Activated naive CD8-positive, alpha-beta T cell treated with anti-CD3 and anti-CD28 coated beads, Interleukin-2, amount 10 ng/mL, durations not matched to agents 7 days and 5 days (primary cell): ENCODE data around the gene SEMA5B. TPM values are rescaled to one million over a fixed set of nuclear protein-coding genes. Genes with fewer than 3 reads are reported as not detected.
A peak's percentile ranks its signal among the peaks of the same experiment; 100 is the strongest.

Experiments used
- ATAC-seq: fragments of 150-1000 bp; cut with Tn5 transposase; one replicate; pipeline ENCODE4 v1.10.0; 2021; ENCODE audit warnings: low read depth, moderate library complexity
- POLR2A ChIA-PET: fragments of 350-600 bp; sonication (Branson Sonifier 250); formaldehyde crosslinking; loops from one replicate; lab custom pipeline; 2021; ENCODE audit warnings: antibody characterized with exemption; lab: Charles Lee
- DNase-seq: peaks from one replicate; pipeline ENCODE4 v3.0.0; 2021
- H3K27ac Mint-ChIP-seq: one replicate; pipeline ENCODE4 v1.8.0; 2022; ENCODE audit warnings: mild to moderate bottlenecking, mixed read lengths
- H3K27me3 Mint-ChIP-seq: one replicate; pipeline ENCODE4 v1.8.0; 2022; ENCODE audit warnings: mild to moderate bottlenecking, moderate library complexity, mixed read lengths
- H3K36me3 Mint-ChIP-seq: one replicate; pipeline ENCODE4 v1.8.0; 2021; ENCODE audit warnings: mild to moderate bottlenecking, mixed read lengths
- H3K4me1 Mint-ChIP-seq: one replicate; pipeline ENCODE4 v1.8.0; 2021; ENCODE audit warnings: mixed read lengths
- H3K4me3 Mint-ChIP-seq: one replicate; pipeline ENCODE4 v1.8.0; 2022; ENCODE audit warnings: mild to moderate bottlenecking, moderate library complexity, mixed read lengths
- H3K9me3 Mint-ChIP-seq: one replicate; pipeline ENCODE4 v1.8.0; 2021; ENCODE audit warnings: mixed read lengths
- total RNA-seq, 2 experiments: library from RNA; stranded (reverse); gene quantifications; one replicate each; pipeline ENCODE4 v1.2.3, GENCODE V29; 2021

Gene SEMA5B
- total RNA-seq, 2 experiments from 2014 or later, result 0.17 to 0.28 TPM

DNA sequence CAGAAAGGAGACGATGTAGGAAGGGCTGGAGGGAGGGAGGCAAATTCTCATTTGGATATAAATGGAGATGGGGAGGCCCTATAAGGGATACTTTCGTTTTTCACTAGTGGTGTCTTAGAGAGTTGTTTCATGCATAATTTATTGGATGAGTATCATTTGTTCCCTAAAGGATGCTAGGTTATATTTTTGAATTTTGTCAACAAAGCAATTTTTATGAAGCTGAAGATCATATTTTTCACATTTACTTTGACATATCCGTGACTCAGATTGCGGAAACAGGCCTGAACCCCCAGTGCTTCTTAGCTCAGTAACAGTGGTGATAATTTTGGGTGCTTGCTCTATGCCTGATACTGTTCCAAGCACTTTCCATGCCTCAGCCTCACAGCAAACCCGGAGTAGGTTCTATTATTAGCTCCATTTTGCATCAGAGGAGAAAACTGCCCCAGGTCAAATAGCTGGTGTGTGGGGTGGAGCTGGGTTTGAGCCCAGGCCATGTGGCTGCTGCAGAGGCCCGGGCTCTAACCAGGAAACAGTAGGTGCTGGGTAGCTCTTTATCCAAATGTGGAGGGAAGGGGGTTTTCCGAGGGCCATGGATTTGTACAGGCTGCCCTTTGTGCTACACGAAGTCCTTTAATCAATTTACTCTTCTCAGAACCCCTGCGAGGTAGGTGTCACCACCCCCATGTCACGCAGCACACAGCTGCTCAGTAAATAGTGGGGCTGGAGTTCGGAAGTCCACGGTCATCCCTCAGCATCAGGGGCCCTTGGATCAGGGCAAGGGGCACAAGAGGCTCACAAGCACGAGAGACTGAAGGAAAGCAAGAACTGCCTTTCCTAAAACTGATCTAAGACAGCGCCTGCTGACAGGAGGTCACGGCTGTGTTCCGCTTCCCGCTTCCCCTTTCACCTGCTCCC lies 133.6 kb downstream of the SEMA5B start:
- ATAC-seq (no peak), DNase-seq (no peak)
- H3K4me1 Mint-ChIP-seq, result peaks cover 32% of the 10 kb centered on the region
- no peaks in the 10 kb centered on the region for H3K9me3 Mint-ChIP-seq
- no peak overlapping the region for H3K27ac Mint-ChIP-seq
- H3K4me3 Mint-ChIP-seq, result peak overlapping the region; percentile 40
- peaks cover 28% of the 10 kb centered on the region for H3K27me3 Mint-ChIP-seq
- POLR2A ChIA-PET, result no interaction called here
- H3K36me3 Mint-ChIP-seq, result peaks cover 2% of the 10 kb centered on the region

DNA sequence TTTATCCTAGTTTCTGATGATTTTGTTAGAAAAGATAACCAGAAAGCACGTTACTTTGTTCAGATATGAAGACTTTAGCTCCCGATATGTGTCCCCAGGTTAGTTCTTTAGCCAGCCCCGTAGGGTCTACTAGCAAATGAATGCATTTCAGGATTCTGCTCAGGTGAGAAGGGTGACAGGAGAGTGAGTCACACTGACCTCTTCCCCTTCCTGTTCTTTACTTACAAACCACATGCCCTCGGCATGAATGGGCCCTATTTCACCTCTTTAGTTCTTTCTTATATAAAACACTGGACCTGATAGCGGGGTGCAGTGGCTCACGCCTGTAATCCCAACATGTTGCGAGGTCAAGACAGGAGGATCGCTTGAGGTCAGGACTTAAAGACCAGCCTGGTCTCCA lies 134.3 kb downstream of the SEMA5B start:
- H3K27ac Mint-ChIP-seq, result no peak overlapping the region
- H3K4me3 Mint-ChIP-seq, result peak overlapping the region; percentile 40
- peaks cover 32% of the 10 kb centered on the region for H3K4me1 Mint-ChIP-seq
- ATAC-seq, result peak; percentile 77
- peaks cover 21% of the 10 kb centered on the region for H3K27me3 Mint-ChIP-seq
- H3K9me3 Mint-ChIP-seq, result no peaks in the 10 kb centered on the region
- H3K36me3 Mint-ChIP-seq, result peaks cover 2% of the 10 kb centered on the region
- DNase-seq, result no peak
- POLR2A ChIA-PET, result no interaction called here

DNA sequence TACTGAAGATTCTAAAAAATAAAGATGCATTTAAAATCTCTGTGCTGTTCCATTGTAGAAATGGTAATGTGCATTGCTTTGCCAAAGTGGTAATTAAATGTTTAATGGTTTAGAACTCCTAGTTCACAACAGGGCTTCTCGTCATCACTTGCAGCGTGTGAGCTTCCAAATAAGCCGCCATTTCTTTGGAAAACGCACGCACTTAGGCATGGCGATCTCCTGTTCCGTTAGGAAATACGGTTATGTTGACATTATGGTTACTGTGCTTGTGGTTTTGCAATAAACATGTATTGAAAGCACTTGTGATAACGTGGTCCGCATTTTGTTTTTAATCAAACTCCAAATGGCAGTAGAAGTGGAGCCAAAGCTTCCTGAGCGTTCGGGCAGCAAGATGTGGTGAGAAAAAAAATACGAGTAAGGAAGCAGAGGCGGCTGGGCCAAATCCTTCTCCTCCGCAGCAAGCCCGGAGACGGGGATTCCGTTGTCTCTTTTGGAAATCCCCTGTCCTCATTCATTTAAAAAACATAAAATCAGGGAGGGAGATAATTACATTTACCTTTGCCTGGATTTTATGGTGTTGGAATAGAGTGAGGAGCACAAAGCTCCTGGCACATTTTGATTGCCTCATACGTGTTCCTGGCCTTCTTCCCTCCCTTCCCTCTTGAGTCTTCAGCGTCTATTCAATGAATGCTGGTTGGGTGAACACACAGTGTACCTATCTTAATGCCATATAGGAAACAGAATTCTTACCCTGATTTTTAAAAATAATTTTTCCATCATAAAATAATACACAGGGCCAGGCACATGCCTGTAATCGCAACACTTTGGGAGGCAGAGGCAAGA lies 135.2 kb downstream of the SEMA5B start:
- Mint-ChIP-seq H3K27ac (no peak overlapping the region), H3K4me3 (no peak overlapping the region), H3K9me3 (no peaks in the 10 kb centered on the region), H3K36me3 (peaks cover 2% of the 10 kb centered on the region), H3K27me3 (peaks cover 16% of the 10 kb centered on the region), H3K4me1 (peaks cover 32% of the 10 kb centered on the region)
- POLR2A ChIA-PET, result interaction anchor here (0.7 kb wide), 1 partner anchor 8 kb away, joined by 4 read pairs; no protein-coding TSS in a partner anchor
- no peak for DNase-seq
- ATAC-seq, result no peak

DNA sequence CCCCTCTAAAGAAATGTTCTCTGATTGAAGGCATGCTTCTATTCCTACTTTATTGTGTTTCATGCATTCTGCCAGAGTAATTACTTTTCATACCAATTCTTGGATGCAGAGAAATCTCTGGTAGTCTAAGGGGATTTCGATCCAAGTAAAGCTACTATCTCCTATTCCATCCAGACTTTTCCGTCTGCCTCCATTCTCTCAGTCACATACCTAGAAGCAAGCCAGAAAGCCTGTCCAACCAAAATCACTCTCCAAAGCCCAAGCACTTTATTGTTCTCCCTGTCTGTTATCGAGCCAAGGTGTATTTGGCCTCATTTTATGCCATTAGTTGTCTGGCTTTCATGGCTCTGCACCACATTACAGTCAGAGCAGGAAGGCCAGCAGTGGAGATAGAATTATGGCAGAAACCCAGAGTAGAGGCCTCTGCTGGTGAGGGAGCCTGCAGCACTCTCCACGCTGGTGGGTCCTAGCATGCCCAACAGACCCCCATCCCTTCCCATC lies 136.8 kb downstream of the SEMA5B start:
- H3K27me3 Mint-ChIP-seq, result peaks cover 5% of the 10 kb centered on the region

DNA sequence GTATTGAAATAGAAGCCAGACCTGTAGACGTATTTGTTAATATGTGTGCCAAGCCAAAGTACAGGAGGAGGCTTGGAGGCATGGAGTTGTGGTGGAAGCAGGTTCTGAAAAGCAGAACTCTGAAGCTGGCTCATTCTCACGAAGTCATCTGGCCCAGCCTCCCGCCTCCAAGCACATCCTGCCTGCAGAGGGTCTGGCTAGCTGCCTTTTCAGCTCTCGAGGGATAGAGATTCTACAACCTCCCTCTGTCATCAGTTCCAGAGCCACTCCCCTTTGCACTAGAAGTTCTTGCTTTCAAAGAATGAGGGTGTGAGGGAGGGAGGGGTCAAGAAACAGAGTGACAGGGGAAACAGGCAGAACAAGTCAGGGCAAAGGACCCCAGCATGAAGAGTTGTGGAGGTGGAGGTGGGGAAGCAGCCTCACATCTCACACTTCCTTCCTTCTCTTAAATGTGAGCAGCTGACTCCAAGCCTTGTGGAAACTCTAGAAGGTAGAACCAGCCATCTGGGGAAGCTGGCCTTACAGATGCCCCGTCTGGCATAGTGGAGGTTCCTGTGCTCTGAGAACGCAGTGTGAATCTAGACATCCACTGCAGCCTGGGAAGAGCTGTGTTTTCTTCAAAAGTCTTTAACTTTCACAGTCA lies 137.4 kb downstream of the SEMA5B start:
- no peak for DNase-seq
- peaks cover 32% of the 10 kb centered on the region for H3K4me1 Mint-ChIP-seq

More for the DNA sequence above, 136.8 kb downstream of the SEMA5B start:
- POLR2A ChIA-PET, result no interaction called here
- Mint-ChIP-seq H3K36me3 (peaks cover 2% of the 10 kb centered on the region), H3K4me3 (no peak overlapping the region), H3K27ac (no peak overlapping the region), H3K9me3 (no peaks in the 10 kb centered on the region), H3K4me1 (peaks cover 32% of the 10 kb centered on the region)
- DNase-seq (no peak), ATAC-seq (no peak)

DNA sequence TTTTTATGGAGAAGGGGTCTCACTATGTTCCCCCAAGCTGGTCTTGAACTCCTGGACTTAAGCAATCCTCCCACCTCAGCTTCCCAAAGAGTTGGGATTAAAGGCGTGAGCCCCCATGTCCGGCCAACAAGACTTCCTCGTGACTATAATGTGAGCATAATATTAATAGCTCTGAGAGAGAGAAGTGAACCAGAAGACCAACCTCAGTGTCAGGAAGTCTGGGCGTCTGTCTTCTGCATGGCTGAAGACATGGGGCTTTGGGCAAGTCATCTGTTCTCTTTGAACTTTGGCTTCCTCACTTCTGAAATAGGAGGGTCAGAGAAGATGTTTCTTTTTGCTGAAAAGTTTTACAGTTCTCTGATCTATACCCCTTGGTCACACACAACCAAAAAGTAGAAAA lies 140.6 kb downstream of the SEMA5B start:
- no peak for DNase-seq
- peaks cover 13% of the 10 kb centered on the region for H3K4me1 Mint-ChIP-seq
- peaks cover 6% of the 10 kb centered on the region for H3K27me3 Mint-ChIP-seq
- no peaks in the 10 kb centered on the region for H3K9me3 Mint-ChIP-seq
- H3K4me3 Mint-ChIP-seq, result no peak overlapping the region
- no peak for ATAC-seq
- POLR2A ChIA-PET, result interaction anchor here (0.6 kb wide), 1 partner anchor 132 kb away, joined by 3 read pairs; no protein-coding TSS in a partner anchor
- H3K27ac Mint-ChIP-seq, result no peak overlapping the region
- no peaks in the 10 kb centered on the region for H3K36me3 Mint-ChIP-seq

More for the DNA sequence above, 137.4 kb downstream of the SEMA5B start:
- POLR2A ChIA-PET, result no interaction called here
- H3K27ac Mint-ChIP-seq, result peak overlapping the region; percentile 17
- peaks cover 6% of the 10 kb centered on the region for H3K27me3 Mint-ChIP-seq
- peak; percentile 84 for ATAC-seq
- H3K36me3 Mint-ChIP-seq, result peaks cover 2% of the 10 kb centered on the region
- H3K9me3 Mint-ChIP-seq, result no peaks in the 10 kb centered on the region
- peak overlapping the region; percentile 48 for H3K4me3 Mint-ChIP-seq

DNA sequence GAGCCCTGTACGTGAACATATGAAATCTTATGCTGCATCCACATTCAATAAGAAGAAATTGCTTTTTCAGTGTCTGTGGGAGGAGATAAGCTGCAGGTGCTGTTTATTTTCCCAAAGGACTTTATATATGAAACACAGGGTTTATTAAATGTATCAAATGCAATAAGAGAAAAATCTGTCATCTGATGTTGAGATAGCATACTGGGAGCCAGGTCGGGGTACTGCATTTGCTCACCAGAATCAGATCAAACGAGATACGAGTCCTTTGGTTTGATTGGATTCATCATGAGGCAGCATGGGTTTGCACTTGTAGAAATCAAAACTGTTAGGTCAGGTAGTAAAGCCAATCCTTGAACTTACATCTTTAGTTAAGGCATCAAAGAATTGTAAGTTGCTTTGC lies 141.3 kb downstream of the SEMA5B start:
- Mint-ChIP-seq H3K9me3 (no peaks in the 10 kb centered on the region), H3K4me1 (peaks cover 13% of the 10 kb centered on the region)

DNA sequence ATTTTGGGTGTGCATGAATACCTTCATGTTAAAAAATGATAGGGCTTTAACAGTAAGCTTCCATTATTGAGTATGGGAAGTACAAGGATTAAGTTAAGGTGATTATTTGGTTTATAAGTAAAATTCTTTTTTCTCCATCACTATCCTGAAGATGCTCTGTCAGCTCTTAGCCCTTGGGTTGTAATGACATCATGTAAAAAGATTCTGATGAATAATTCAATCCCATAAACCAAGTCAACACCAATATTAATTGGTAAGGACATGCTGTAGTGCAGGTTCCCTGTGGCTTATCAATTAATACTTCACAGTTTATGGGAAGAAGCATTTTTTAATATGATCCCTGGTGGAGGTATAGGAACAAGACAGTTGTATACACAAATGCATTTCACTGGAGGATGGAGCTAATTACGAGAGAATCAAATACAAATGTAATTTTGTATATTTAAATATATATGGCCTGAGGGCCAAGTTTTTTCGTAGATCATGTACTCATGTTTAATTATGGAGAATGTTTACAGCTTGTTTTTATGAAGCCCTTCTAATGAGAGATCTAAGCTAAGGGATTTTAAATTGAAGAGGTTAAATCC lies 145.1 kb downstream of the SEMA5B start:
- DNase-seq (no peak), ATAC-seq (no peak)
- H3K9me3 Mint-ChIP-seq, result no peaks in the 10 kb centered on the region
- no peaks in the 10 kb centered on the region for H3K4me1 Mint-ChIP-seq
- POLR2A ChIA-PET, result no interaction called here
- H3K27me3 Mint-ChIP-seq, result peaks cover 6% of the 10 kb centered on the region
- no peak overlapping the region for H3K4me3 Mint-ChIP-seq
- H3K36me3 Mint-ChIP-seq, result no peaks in the 10 kb centered on the region
- no peak overlapping the region for H3K27ac Mint-ChIP-seq

More for the DNA sequence above, 141.3 kb downstream of the SEMA5B start:
- POLR2A ChIA-PET, result no interaction called here
- Mint-ChIP-seq H3K4me3 (no peak overlapping the region), H3K27ac (no peak overlapping the region), H3K36me3 (no peaks in the 10 kb centered on the region), H3K27me3 (peaks cover 6% of the 10 kb centered on the region)
- ATAC-seq (no peak), DNase-seq (no peak)

DNA sequence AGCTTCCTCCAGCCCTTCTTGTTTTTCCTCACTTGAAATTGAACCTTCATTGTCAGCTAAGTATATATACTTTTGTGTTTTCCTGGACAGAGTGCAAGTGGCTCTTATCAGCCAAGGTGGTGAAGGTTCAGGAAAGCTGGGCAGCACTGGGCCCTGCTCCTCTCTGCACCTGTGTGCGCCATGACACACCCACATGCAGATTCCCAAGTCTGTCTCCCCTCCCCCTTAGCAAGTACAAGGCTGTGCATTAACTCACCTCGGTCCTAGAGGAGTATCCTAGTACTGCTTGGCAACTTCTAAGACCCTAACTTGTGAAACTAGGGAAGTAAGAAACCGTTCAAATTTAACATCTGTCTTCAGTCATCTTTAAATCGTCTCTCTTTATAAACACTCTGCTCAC lies 146.9 kb downstream of the SEMA5B start:
- DNase-seq, result no peak
- H3K27me3 Mint-ChIP-seq, result peaks cover 6% of the 10 kb centered on the region
- H3K4me3 Mint-ChIP-seq, result no peak overlapping the region
- H3K36me3 Mint-ChIP-seq, result no peaks in the 10 kb centered on the region
- H3K27ac Mint-ChIP-seq, result no peak overlapping the region
- POLR2A ChIA-PET, result no interaction called here
- no peaks in the 10 kb centered on the region for H3K9me3 Mint-ChIP-seq
- no peak for ATAC-seq
- H3K4me1 Mint-ChIP-seq, result peaks cover 8% of the 10 kb centered on the region

DNA sequence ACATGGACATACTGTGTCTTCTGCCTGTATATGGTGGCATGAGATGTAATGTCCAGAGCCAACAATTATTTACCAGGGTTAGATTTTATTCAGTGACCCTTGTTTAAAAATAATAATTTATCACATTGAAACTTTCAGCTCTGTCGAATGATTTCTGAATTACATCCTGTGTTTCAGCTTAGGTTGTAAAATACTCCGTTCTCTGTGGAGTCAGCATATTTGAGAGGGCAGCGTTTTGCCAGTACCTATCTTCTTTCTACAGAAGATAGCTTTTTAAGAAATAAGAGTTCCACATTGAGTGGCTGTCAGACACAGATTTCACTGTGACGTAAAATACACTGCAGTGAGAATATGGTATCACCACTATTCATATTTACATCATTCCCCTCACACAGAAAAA lies 147.4 kb downstream of the SEMA5B start:
- Mint-ChIP-seq H3K4me1 (peaks cover 12% of the 10 kb centered on the region), H3K4me3 (no peak overlapping the region), H3K9me3 (peaks cover 2% of the 10 kb centered on the region), H3K36me3 (no peaks in the 10 kb centered on the region), H3K27me3 (peaks cover 2% of the 10 kb centered on the region), H3K27ac (no peak overlapping the region)
- ATAC-seq, result no peak
- POLR2A ChIA-PET, result no interaction called here
- no peak for DNase-seq

DNA sequence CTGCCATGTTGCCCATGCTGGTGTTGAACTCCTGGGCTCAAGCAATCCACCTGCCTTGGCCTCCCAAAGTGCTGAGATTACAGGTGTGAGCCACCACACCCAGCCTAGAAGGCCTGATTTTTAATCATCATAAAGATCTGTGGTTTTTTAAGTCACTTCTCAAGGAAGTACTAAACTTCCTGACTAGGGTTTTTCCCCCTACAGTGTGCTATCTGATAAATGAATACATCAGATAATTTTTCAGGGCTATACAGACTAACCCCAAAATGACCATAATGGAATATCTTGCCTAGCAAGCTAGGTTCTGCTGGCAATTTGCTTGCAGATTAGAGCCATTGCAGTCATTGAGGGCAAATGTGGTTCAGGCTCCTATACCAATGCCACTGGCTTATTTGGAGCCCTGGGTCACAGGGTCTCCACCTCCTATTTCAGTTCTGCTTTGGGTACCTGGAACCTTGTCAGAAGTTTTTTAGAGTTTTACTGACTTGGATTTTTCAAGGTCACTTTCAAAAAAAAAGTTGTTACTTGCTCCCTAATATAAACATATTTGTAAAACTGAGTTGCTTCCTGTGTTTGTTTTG lies 151.9 kb downstream of the SEMA5B start:
- Mint-ChIP-seq H3K4me3 (no peak overlapping the region), H3K9me3 (peaks cover 6% of the 10 kb centered on the region), H3K36me3 (peaks cover 7% of the 10 kb centered on the region), H3K27ac (no peak overlapping the region), H3K4me1 (peaks cover 16% of the 10 kb centered on the region), H3K27me3 (peaks cover 2% of the 10 kb centered on the region)
- DNase-seq (no peak), ATAC-seq (no peak)
- POLR2A ChIA-PET, result no interaction called here

DNA sequence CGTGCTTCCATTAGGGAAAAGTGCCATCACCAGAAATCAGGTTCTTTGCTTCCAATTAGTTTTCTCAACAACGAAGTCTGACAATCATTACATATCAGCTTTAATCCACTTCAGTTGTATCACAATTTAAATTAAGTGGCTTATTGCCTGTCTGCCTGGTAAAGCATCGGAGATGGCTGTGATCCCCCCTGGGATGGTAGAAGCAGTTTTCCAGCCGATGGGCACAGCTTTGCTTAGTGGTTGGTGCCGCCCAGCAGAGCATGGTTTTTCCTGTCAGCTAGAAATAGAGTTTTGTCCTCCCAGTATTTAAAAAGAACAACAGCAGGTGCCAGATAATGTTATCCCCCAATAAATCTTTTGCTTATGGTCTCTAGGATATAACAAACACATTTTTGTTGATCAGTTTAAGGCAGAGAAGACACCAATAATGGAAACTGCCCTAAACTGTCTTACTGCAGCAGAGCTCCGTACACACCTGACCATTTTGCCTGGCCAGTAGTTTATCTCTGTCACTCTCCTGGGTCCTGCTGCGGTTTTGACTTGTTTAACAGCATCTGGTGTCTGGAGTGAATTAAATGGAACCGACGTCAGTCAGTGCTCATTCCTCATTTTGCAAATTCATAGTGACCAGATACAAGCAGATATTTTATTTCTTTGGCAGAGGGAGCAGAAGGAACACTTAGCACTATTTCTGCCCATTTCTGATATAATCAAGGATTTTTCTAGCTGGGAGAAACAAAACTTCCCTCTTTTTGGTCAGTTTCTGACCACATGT lies 153.6 kb downstream of the SEMA5B start:
- no peak overlapping the region for H3K4me3 Mint-ChIP-seq
- H3K36me3 Mint-ChIP-seq, result peaks cover 7% of the 10 kb centered on the region
- no peak for ATAC-seq
- DNase-seq, result no peak
- POLR2A ChIA-PET, result no interaction called here
- no peak overlapping the region for H3K27ac Mint-ChIP-seq
- peaks cover 2% of the 10 kb centered on the region for H3K27me3 Mint-ChIP-seq
- H3K4me1 Mint-ChIP-seq, result peaks cover 16% of the 10 kb centered on the region
- peaks cover 6% of the 10 kb centered on the region for H3K9me3 Mint-ChIP-seq
